Ishikawa (cell line): ENCODE measurements around the gene LAMC3.

Source experiments
- CREB1 ChIP-seq: IDR thresholded peaks from 2 replicates; pipeline ENCODE4 v1.6.1; 2012; ENCODE audit warnings: low read depth
- RAD21 ChIP-seq: IDR thresholded peaks from 2 replicates; pipeline ENCODE4 v1.6.1; 2012; ENCODE audit warnings: low read depth
- TAF1 ChIP-seq: IDR thresholded peaks from 2 replicates; pipeline ENCODE4 v1.6.1; 2012; ENCODE audit warnings: low read depth, mild to moderate bottlenecking
- TF ChIP-seq, protein P1 (sequence below): IDR thresholded peaks from 2 replicates; pipeline ENCODE4 v1.6.1; 2012; ENCODE audit warnings: low read depth, mild to moderate bottlenecking

DNA sequence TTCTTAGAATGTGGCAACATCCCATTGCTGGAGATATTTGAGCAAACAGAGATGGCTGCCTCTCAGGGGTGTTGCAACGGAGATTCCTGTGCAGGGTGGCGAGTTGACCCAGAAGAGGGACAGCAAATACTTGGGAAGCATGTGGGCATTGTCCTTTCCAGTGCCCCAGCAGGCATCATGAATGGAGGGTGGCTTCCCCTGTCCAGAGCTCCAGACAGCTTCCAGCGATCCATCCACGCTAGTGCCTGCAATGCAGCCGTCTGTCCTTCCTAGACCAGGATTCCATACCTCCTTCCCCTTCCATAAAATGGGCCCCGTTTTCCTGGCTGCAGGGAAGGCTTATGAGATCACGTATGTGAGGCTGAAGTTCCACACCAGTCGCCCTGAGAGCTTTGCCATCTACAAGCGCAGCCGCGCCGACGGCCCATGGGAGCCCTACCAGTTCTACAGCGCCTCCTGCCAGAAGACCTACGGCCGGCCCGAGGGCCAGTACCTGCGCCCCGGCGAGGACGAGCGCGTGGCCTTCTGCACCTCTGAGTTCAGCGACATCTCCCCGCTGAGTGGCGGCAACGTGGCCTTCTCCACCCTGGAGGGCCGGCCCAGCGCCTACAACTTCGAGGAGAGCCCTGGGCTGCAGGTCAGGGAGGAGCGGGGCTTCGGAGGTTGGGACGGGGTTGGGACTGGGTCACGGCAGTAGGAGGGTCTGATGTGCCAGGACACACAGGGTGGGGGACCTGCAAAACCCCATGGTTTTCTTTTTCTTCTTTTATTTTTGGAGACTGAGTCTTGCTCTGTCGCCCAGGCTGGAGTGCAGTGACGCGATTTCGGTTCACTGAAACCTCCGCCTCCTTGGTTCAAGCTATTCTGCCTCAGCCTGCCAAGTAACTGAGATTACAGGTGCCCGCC, 17.2 kb downstream of the LAMC3 start:
- TF ChIP-seq CREB1, result no peak
- no peak for TF ChIP-seq RAD21
- TF ChIP-seq, protein P1, sequence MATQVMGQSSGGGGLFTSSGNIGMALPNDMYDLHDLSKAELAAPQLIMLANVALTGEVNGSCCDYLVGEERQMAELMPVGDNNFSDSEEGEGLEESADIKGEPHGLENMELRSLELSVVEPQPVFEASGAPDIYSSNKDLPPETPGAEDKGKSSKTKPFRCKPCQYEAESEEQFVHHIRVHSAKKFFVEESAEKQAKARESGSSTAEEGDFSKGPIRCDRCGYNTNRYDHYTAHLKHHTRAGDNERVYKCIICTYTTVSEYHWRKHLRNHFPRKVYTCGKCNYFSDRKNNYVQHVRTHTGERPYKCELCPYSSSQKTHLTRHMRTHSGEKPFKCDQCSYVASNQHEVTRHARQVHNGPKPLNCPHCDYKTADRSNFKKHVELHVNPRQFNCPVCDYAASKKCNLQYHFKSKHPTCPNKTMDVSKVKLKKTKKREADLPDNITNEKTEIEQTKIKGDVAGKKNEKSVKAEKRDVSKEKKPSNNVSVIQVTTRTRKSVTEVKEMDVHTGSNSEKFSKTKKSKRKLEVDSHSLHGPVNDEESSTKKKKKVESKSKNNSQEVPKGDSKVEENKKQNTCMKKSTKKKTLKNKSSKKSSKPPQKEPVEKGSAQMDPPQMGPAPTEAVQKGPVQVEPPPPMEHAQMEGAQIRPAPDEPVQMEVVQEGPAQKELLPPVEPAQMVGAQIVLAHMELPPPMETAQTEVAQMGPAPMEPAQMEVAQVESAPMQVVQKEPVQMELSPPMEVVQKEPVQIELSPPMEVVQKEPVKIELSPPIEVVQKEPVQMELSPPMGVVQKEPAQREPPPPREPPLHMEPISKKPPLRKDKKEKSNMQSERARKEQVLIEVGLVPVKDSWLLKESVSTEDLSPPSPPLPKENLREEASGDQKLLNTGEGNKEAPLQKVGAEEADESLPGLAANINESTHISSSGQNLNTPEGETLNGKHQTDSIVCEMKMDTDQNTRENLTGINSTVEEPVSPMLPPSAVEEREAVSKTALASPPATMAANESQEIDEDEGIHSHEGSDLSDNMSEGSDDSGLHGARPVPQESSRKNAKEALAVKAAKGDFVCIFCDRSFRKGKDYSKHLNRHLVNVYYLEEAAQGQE, result no peak
- no peak for TF ChIP-seq TAF1
